Amygdala (tissue), 56 donors: ENCODE measurements around the gene PVALEF.

ENCODE experiments used
- DNase-seq, 56 donors: peaks; one replicate each; lab custom pipeline; 2025; lab: John Stamatoyannopoulos, UW

Gene PVALEF

GRCh38 chr17:81165246-81166032 lies at the start of gene PVALEF:
PVALEF (plus strand) TSS chr17:81165507; CDS start chr17:81181227, 15,720 bp downstream.
- peak in 29 of 56 donors; percentile 23 to 77 (median 66) for DNase-seq

GRCh38 chr17:81115749-81116464 lies 49.4 kb upstream of the PVALEF start:
- peak in 21 of 56 donors; percentile 20 to 61 (median 47) for DNase-seq

GRCh38 chr17:81116704-81117103 lies 48.6 kb upstream of the PVALEF start:
- DNase-seq, result no peak

GRCh38 chr17:81117672-81118198 lies 47.6 kb upstream of the PVALEF start:
- no peak for DNase-seq

DNA sequence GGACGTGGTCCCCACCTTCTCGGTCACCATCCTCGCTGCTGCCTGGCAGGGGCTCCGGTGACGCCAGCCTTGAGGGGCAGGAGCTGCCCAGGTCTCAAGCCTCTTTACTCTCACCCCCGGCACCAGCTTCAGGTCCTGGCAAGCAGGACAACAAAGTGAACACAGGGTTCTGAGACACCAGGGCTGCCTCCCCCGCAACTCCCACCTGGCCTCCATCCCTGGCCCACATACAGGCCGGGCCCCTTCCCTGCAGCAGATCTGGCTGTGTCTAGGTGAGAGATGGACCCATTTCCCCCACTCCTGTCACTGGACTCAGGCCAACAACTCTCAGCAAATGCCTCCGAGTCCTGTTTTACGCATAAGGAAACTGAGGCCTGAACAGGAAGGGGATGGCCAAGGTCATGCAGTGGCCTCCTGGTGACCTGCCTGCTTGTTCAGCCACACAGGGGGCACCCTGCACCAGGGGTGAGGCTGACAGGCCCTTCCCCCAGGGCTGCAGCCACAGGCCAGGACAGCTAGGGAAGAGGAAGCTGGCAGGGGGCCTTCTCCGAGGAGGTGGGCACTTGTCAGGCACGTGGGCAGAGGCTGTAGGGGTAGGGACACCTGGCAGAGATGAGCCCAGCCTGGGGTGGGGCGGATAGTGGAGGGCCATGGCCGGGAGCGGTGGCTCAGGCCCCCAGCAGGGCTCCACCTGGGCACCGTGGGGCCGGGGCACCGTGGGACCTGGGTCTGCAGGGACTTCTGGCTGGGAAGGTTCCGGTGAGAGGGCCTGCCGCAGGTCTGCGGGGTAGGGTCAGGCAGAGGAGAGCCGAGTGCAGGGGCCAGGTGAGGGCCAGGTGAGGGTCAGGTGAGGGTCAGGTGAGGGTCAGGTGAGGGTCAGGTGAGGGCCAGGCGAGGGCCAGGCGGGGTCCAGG lies 46.7 kb upstream of the PVALEF start:
- DNase-seq, result peak in 2 of 56 donors; percentile 9 to 46

GRCh38 chr17:81119223-81120148 lies 45.8 kb upstream of the PVALEF start:
- DNase-seq, result peak in 51 of 56 donors; percentile 46 to 99 (median 90)

GRCh38 chr17:81120149-81120484 lies 45.2 kb upstream of the PVALEF start:
- DNase-seq, result no peak

DNA sequence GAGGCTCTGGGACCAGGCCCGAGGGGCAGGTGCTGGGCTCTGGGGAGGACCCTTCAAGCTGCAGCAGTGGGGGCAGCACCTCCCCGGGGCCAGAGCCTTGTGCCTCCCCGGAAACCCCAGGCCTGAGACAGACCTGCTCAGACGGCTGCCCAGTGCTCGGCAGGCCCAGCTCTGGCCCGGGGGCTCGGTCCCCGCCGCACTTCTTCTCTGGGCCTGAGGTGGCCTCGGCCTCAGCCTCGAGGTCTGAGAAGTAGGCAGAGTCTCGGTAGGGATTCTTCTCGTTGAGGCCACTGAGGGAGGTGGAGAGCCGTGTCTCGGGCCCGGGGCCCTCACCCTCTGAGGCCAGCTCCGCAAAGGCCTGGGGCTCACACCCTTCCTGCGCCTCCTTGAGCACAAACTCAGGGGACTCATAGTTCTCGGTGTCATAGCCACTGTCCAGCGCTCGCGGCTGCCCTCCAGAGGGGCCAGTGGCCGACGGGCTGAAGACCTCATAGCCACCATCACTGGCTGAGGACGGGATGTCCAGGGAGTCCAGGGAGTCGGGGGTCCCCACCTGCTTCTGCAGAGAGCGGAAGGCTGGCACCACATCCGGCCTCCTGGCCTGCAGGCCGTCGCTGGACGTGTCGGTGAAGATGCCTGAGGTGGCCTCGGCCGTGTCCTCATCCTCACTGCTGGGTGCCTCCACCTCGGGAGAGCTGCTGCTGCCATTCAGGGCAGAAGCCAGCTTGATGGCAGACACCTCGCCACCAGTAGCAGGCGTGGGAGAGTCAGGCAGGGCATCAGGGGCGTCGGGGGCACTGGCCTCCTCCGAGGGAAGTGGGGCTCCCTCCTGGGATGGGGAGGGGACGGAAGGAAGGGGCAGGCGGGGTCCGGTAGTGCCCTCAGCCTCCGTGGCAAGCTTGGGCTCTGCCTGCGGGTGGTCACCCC lies 44.3 kb upstream of the PVALEF start:
- DNase-seq, result peak in 3 of 56 donors; percentile 31 to 55 (median 35)

DNA sequence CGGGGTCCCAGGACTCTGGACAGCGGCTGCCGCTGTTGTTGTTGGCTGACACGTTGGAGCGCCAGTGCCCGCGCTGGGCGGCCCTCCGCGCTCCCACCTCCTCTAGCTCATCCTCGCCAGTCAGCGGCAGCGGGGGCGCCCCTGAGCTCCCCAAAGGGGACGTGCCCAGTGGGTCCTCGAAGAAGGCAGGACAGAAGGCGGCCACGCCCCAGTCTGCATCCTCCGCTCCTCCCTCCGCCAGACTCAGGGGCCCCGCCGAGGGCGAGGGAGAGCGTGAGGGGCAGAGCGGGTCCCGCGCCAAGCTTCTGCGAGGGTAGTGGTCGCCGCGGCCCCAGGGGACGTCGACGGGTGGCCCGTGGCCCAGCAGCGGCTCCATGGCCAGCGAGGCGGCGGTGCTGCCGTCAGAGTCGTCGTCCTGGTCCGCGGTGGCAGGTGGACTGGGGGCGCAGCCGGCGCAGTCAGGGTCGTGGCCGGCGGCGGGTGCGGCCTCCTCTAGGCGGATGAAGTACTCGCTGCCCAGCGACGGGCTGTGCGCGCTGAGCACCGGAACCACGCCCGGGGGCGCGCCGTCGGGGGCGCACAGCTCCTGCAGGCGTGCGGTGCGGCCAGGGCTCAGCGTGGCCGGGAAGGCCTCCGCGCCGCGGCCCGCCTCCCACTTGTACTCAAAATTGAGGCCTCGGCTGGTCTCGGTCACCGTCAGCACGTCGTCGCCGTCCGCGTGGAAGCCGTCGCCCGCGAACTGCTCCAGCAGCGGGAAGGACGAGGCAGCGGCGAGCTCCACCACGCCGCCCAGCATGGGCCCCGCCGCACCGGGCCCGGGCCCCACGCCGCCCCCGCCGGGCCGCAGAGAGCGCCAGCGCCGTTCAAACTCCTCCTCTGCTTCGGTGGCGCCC lies 43.2 kb upstream of the PVALEF start:
- DNase-seq, result no peak

- peak in 11 of 56 donors; percentile 27 to 52 (median 37) for DNase-seq
Measured at GRCh38 chr17:81123052-81124048, 42.0 kb upstream of the PVALEF start.

- no peak for DNase-seq
Measured at GRCh38 chr17:81124377-81124776, 40.9 kb upstream of the PVALEF start.

DNA sequence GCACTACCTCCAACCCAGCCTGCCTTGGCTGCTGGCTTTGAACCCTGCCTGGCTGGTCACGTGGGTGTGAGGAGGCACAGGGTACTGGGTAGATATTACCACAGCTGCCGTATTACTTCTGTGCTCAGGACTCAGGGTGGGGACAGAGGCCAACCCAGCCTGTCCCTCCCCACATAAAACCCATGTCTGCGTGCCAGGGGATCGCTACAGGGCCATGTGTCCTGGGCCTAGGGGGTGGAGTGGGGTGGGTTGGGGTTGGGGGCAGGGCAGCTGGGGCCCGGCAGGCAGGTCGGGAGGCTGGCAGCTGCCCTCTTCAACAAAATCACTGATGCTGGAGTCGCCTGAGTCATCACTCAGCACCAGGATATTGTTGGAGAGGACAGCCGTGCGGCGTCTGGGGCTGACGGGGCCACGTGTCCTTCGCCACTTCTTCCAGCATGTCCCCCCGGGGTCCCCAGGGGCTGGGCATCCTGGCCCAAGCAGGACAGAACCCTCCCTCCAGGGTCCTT lies 39.7 kb upstream of the PVALEF start:
- peak in 15 of 56 donors; percentile 23 to 76 (median 51) for DNase-seq

GRCh38 chr17:81126281-81127132 lies 38.8 kb upstream of the PVALEF start:
- DNase-seq, result peak in 34 of 56 donors; percentile 19 to 85 (median 49)

GRCh38 chr17:81127133-81127455 lies 38.2 kb upstream of the PVALEF start:
- peak in 5 of 56 donors; percentile 38 to 57 (median 42) for DNase-seq
